Activated CD4-positive, alpha-beta T cell treated with anti-CD3 and anti-CD28 coated beads, Interleukin-2, amount 50 U/mL, for 24 hours (primary cell): ENCODE measurements around the gene ENTPD2.

Experiments used
- DNase-seq, 2 donors: peaks; one replicate each; pipeline ENCODE4 v3.0.0-alpha.2; 2020; ENCODE audit warnings: low read depth in 1 of 2, low spot score in 1 of 2

The ENTPD2 gene

GRCh38 chr9:137080260-137081122 is 26.6 kb upstream of the ENTPD2 start:
- no peak for DNase-seq

- no peak for DNase-seq
Observed at GRCh38 chr9:137079401-137079787, 25.5 kb upstream of the ENTPD2 start.

DNA sequence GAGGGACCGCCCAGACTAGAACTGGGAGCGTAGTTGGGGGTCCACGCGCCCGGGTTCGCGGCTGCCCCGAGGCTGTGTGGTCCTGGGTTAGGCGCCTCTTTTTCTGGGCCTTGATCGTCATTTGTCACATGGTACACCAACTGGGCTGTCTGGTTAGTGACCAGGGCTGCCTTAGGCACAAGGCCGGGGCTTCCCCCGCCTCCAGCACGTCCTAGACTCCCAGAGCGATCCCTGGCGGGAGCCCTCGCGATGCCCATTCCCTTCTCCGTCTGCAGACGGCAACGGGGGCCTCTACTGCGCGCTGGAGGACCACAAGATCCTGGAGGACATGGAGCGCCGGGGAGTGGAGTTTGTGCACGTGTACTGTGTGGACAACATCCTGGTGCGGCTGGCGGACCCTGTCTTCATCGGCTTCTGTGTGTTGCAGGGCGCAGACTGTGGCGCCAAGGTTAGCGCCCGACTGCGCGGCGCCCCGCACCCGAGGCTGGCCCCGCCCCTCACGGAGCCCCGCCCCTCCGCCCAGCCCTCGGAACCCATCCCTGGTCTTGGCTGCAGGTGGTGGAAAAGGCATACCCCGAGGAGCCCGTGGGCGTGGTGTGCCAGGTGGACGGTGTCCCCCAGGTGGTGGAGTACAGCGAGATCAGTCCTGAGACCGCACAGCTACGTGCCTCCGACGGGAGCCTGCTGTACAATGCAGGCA is 25.0 kb upstream of the ENTPD2 start:
- no peak for DNase-seq

DNA sequence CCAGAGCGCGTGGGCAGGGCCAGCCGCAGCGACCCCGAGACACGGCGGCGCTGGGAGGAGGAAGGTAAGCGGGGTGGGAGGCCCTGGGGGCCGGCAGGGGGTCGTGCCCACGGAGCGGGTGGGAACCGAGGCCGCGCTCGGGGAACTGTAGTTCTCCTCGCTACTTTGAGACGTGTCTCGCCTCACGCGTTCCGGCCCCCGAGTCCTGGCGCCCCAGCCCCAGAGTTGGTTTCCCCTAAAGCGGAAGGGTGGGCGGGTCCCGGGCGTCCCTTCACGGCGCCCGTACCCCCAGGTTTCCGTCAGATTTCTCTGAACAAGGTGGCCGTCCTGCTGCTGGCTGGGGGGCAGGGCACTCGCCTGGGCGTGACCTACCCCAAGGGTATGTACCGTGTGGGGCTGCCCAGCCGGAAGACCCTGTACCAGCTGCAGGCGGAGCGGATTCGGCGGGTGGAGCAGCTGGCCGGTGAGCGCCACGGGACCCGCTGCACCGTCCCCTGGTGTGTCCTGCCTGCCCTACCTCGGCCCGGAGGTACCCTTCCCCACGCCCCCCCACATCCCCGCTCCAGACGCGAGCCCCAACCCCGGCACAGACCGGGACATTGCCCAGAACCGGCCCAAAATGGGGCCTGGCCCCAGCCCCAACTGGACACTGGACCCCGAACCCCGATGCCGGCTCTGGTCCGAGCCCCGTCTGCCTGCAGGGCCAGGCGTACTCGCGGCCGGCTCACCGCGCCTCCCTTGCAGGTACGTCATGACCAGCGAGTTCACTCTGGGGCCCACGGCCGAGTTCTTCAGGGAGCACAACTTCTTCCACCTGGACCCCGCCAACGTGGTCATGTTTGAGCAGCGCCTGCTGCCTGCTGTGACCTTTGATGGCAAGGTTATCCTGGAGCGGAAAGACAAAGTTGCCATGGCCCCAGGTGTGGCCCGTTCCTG is 24.2 kb upstream of the ENTPD2 start:
- DNase-seq, result no peak

- DNase-seq, result peak in 1 of 2 donors; percentile 18
Observed at GRCh38 chr9:137077010-137077747, 23.3 kb upstream of the ENTPD2 start, which contains the start of gene UAP1L1. Gene UAP1L1, plus strand, starts transcription at chr9:137077517. Its CDS starts 16 bp downstream, at chr9:137077533.

DNA sequence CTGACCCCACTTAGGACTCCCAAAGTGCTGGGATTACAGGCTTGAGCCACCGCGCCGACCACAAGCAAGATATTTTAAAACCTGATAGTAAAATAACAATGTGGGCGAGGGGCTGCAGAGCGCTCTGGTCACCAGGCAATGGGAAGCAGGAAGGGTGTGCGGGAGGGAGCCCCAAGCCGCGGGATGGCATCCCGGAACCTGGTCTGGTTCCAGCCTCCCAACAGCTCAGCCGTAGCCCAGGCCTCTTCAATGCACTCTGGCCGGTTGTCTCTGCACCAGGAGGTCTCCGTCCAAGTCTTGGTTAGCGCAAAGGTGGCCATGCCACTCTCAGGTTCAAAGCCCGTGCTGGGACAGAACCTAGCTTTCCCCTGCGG is 22.8 kb upstream of the ENTPD2 start:
- DNase-seq, result no peak

DNA sequence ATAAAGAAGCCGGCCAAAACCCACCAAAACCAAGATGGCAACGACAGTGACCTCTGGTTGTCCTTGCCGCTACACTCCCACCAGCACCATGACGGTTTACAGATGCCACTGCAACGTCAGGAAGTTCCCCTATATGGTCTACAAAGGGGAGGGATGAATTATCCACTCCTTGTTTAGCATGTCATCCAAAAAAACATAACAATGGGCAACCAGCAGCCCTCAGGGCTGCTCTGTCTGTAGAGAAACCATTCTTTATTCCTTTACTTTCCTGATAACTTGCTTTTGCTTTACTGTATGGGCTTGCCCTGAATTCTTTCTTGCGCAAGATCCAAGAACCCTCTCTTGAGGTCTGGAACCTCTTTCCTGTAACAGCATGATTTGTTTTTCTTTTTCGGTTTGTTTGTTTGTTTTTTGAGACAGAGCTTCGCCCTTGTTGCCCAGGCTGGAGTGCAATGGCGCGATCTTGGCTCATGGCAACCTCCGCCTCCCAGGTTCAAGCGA is 21.5 kb upstream of the ENTPD2 start:
- no peak for DNase-seq

- DNase-seq, result no peak
Observed at GRCh38 chr9:137074657-137075274, 20.9 kb upstream of the ENTPD2 start.

GRCh38 chr9:137073992-137074399 is 20.1 kb upstream of the ENTPD2 start:
- DNase-seq, result no peak

DNA sequence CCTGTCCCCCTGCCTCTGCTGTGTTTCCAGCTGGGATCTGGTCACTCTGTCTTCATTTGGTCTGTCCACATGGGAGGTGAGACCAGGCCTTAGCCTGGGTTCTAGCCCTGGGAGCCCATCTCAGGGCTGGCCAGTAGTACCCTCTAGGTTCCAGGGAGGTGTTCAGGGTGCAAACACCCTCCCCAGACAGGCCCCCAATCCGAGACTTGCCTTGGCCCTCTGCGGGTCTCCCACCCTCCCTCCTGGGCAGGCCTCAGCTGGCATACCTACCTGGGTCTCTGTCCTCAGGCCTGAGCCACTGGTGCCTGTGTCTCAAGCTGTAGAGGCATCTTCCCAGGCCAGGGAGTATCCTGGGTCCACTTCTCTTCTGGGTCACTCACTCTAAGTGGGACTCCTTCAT is 17.4 kb upstream of the ENTPD2 start:
- DNase-seq, result no peak

GRCh38 chr9:137070906-137071275 is 17.0 kb upstream of the ENTPD2 start:
- no peak for DNase-seq

DNA sequence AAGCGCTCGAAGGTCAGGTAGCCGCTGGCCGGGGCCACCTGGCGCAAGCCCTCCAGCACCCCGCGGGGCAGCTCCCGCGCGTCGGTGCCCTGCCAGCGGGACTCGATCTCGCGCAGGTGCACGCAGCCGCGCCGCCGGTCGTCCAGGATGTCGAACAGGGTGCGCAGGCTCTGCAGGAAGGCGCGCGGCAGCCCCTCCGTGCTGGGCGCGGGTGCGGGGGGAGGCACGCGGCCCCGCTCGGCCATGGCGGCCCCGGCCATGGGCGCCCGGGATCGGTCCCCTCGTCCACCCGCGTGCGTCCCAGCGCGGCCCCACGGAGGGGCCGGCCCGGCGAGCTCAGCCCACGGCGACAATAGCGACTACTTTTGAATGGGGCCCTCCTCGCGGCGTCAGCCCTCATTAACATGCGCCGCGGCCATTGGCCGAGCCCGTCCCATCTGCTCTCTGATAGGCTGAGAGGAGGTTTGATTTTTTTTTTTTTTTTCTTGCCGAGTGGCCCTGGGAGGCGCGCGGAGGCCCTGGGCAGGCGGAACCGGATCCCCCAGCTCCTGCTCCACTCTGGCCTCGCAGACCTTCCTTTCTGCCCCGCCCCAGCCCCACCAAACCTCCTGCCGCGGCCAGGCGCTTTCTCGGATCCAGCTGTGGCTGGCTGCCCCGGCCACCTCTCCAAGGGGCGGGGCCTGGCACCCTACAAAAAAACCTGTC is 16.5 kb upstream of the ENTPD2 start, which contains the start of gene SAPCD2:
Gene SAPCD2 (minus strand): TSS at position 357 of the 705 bp plus-strand sequence. CDS start 97 bp downstream, at position 260.
- peak; percentile 55 to 75 for DNase-seq

- no peak for DNase-seq
Observed at GRCh38 chr9:137069508-137070091, 15.7 kb upstream of the ENTPD2 start.

DNA sequence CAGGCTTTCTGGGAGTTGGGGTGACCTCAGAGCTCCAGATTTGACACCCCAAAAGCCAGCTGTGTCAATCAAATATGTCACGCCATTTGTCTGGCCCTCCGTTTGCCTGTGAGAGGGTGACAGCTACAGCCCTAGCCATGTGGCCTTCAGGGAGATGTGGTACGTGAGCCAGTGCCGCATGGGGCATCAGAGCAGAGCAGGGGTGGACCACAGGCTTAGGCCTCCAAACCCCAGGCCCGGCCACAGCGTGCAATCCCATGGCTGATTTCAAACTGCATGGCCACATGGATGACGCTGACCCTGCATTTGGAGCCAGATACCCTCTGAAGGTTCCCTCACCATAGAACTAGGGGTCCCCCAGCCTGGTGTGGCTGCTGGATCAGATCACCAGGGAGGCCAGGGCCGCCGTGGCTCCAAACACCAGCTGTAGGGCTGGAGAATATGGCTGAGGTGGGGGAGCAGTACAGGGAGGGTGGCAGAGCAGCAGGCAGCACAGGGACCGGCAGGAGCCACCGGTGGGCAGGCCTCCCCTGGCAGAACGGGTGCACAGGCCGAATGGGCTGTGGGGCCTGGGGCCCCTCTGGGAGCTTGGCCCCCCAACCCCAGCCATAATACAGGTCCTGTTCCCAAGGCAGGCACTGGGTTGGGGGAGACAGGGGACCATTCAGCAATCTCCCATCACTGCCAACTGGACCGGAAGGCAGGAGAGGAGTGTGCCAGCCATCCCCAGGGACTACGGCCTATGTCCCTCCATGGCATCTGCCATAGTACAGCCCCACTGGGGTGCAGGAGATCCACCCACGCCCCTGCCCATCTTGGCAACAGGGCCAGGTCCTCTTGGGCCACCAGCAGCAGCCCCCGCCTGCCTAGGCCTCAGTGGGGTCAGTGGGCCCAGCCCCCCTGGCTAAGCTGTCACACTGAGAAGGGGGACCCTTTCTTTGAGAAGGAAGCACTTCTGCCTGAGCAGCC is 15.0 kb upstream of the ENTPD2 start:
- DNase-seq, result no peak

- peak; percentile 72 to 79 for DNase-seq
Observed at GRCh38 chr9:137067860-137068538, 14.1 kb upstream of the ENTPD2 start.

- no peak for DNase-seq
Observed at GRCh38 chr9:137066096-137066861, 12.4 kb upstream of the ENTPD2 start.
